Activated B cell treated with CpG ODN at 0.5 μM for 24 hours (primary cell): ENCODE measurements around the gene NME3. TPM values are rescaled to one million over a fixed set of nuclear protein-coding genes. Genes with fewer than 3 reads are reported as not detected.

Experiments used
- ATAC-seq: fragments of 200-7000 bp; cut with Tn5 transposase; one replicate; pipeline ENCODE4 v1.10.0; 2021; ENCODE audit warnings: low read depth, mild to moderate bottlenecking, moderate library complexity
- CTCF ChIA-PET: fragments of 350-600 bp; sonication (Branson Sonifier 250); formaldehyde crosslinking; loops from one replicate; lab custom pipeline; 2021; ENCODE audit warnings: antibody characterized with exemption; lab: Charles Lee
- POLR2A ChIA-PET: fragments of 350-600 bp; sonication (Branson Sonifier 250); formaldehyde crosslinking; loops from one replicate; lab custom pipeline; 2021; ENCODE audit warnings: antibody characterized with exemption; lab: Charles Lee
- DNase-seq: peaks from one replicate; pipeline ENCODE4 v3.0.0; 2022
- H3K27ac Mint-ChIP-seq: one replicate; pipeline ENCODE4 v1.8.0; 2020; ENCODE audit warnings: mixed read lengths
- H3K27me3 Mint-ChIP-seq: one replicate; pipeline ENCODE4 v1.8.0; 2021; ENCODE audit warnings: mixed read lengths
- H3K36me3 Mint-ChIP-seq: one replicate; pipeline ENCODE4 v1.8.0; 2021; ENCODE audit warnings: low read depth, mixed read lengths
- H3K4me1 Mint-ChIP-seq: one replicate; pipeline ENCODE4 v1.8.0; 2021; ENCODE audit warnings: mixed read lengths
- H3K4me3 Mint-ChIP-seq: one replicate; pipeline ENCODE4 v1.8.0; 2020; ENCODE audit warnings: mild to moderate bottlenecking, mixed read lengths
- H3K9me3 Mint-ChIP-seq: one replicate; pipeline ENCODE4 v1.8.0; 2020; ENCODE audit warnings: mixed read lengths
- CTCF ChIP-seq: fragments of 200-600 bp; IDR thresholded peaks from one replicate; pipeline ENCODE4 v1.8.0; 2022; ENCODE audit warnings: antibody characterized with exemption, mild to moderate bottlenecking
- intact Hi-C: fragments of 100-400 bp; cut with micrococcal nuclease; formaldehyde crosslinking; loops from one replicate; pipeline ENCODE4 v1.15.1; 2024
- total RNA-seq: library from RNA; stranded (reverse); gene quantifications from 2 replicates; pipeline ENCODE4 v1.2.3, GENCODE V29; 2022

The NME3 gene
- total RNA-seq, 1 donor from 2014 or later, result 57.8 TPM

DNA sequence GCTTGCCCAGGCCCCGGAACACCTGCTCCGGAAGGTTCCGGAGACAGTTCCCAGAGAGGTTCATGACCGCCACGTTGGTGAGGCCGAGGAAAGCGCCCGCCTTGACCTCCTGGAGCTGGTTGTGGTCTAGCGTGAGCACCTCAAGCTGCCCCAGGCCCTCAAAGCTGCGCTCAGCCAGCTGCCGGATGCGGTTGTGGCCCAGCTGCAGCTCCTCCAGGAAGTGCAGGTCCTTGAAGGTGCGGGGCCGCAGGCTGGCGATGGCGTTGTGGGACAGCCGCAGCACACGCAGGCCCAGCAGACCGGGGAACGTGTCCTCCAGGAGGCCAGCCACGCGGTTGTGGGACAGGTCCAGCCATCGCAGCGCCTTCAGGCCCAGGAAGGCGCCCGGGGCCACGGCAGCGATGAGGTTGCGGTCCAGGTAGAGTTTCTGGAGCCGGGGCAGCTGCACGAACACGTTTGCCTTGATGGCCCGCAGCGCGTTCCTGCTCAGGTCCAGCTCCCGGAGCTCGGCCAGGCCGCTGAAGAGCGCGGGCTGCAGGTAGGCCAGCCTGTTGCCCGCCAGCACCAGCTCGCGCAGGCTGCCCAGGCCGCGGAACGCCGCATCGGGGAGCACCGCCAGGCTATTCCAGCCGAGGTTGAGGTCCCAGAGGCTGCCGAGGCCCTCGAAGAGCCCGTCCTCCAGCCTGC is 20.1 kb upstream of the NME3 start:
- Mint-ChIP-seq H3K36me3 (peaks cover 16% of the 10 kb centered on the region), H3K27me3 (no peaks in the 10 kb centered on the region), H3K27ac (no peak overlapping the region), H3K4me3 (no peak overlapping the region), H3K4me1 (no peaks in the 10 kb centered on the region), H3K9me3 (no peaks in the 10 kb centered on the region)
- intact Hi-C loops, result no loop called here
- CTCF ChIA-PET, result no interaction called here
- POLR2A ChIA-PET, result interaction anchor here (1.3 kb wide), 1 partner anchor 9 kb away, joined by 5 read pairs; the partner anchor contains the start of genes NUBP2 and SPSB3
- DNase-seq (no peak), ATAC-seq (no peak)
- TF ChIP-seq CTCF, result no peak

- H3K27ac Mint-ChIP-seq, result no peak overlapping the region
- POLR2A ChIA-PET, result interaction anchor here (1.3 kb wide), 1 partner anchor 8 kb away, joined by 5 read pairs; the partner anchor contains the start of genes NUBP2 and SPSB3
Observed at GRCh38 chr16:1790611-1791255, 19.4 kb upstream of the NME3 start.

DNA sequence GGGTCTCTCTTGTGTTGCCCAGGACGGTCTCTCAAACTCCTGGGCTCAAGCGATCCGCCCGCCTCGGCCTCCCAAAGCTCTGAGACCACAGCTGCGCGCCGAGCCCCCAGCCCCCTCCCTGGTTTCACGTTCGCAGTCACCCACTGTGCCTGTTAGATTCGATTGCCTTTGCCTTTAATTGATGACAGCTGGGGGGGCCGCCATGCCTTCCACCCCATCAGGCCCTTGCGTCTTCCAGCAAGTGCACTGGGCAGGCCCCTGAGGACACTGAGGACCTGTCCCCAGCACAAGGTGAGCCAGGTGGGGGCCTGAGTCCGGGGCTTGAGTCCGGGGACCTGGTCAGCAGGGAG is 18.9 kb upstream of the NME3 start:
- POLR2A ChIA-PET, result no interaction called here
- Mint-ChIP-seq H3K27ac (no peak overlapping the region), H3K4me1 (no peaks in the 10 kb centered on the region), H3K9me3 (no peaks in the 10 kb centered on the region), H3K36me3 (peaks cover 23% of the 10 kb centered on the region), H3K4me3 (no peak overlapping the region), H3K27me3 (no peaks in the 10 kb centered on the region)
- CTCF ChIA-PET, result no interaction called here
- ATAC-seq (no peak), DNase-seq (no peak)
- TF ChIP-seq CTCF, result no peak
- intact Hi-C loops, result no loop called here

More at GRCh38 chr16:1790611-1791255, 19.4 kb upstream of the NME3 start:
- TF ChIP-seq CTCF, result no peak
- no peaks in the 10 kb centered on the region for H3K27me3 Mint-ChIP-seq
- CTCF ChIA-PET, result no interaction called here
- DNase-seq (no peak), ATAC-seq (no peak)
- H3K4me1 Mint-ChIP-seq, result no peaks in the 10 kb centered on the region
- H3K9me3 Mint-ChIP-seq, result no peaks in the 10 kb centered on the region
- no peak overlapping the region for H3K4me3 Mint-ChIP-seq
- intact Hi-C loops, result no loop called here
- peaks cover 21% of the 10 kb centered on the region for H3K36me3 Mint-ChIP-seq

- TF ChIP-seq CTCF, result no peak
- H3K36me3 Mint-ChIP-seq, result peaks cover 23% of the 10 kb centered on the region
- H3K9me3 Mint-ChIP-seq, result no peaks in the 10 kb centered on the region
- ATAC-seq, result no peak
- no peak for DNase-seq
- no peak overlapping the region for H3K27ac Mint-ChIP-seq
- CTCF ChIA-PET, result no interaction called here
- no peak overlapping the region for H3K4me3 Mint-ChIP-seq
- H3K4me1 Mint-ChIP-seq, result peaks cover 2% of the 10 kb centered on the region
- H3K27me3 Mint-ChIP-seq, result no peaks in the 10 kb centered on the region
- intact Hi-C loops, result no loop called here
- POLR2A ChIA-PET, result no interaction called here
Observed at GRCh38 chr16:1789643-1790045, 18.3 kb upstream of the NME3 start.

GRCh38 chr16:1788708-1789100 is 17.4 kb upstream of the NME3 start:
- intact Hi-C loops, result no loop called here
- POLR2A ChIA-PET, result no interaction called here
- H3K4me3 Mint-ChIP-seq, result no peak overlapping the region

More at GRCh38 chr16:1788708-1789100, 17.4 kb upstream of the NME3 start:
- Mint-ChIP-seq H3K36me3 (peaks cover 23% of the 10 kb centered on the region), H3K27ac (no peak overlapping the region), H3K4me1 (peaks cover 5% of the 10 kb centered on the region), H3K9me3 (no peaks in the 10 kb centered on the region), H3K27me3 (no peaks in the 10 kb centered on the region)
- ATAC-seq, result no peak
- CTCF ChIA-PET, result no interaction called here
- TF ChIP-seq CTCF, result no peak
- DNase-seq, result no peak
